COLO668 (cell line): ENCODE data around the gene PCDHA3.
"Not testable (repeated sequence)": the region's sequence is repeated elsewhere in the genome, so short reads cannot be mapped to it uniquely, and the experiment has no call there.

ENCODE experiments used
- DNase-seq: peaks from one replicate; lab custom pipeline; 2025; ENCODE audit not compliant: unreplicated experiment; lab: John Stamatoyannopoulos, UW

PCDHA3 gene

GRCh38 chr5:140808889-140809291 is 8.0 kb downstream of the PCDHA3 start:
- no peak for DNase-seq

GRCh38 chr5:140821375-140822280 is 20.8 kb downstream of the PCDHA3 start, which contains the start of gene PCDHA5:
PCDHA5 (plus strand) TSS chr5:140821613.
- no peak for DNase-seq

GRCh38 chr5:140822281-140822629 is 21.4 kb downstream of the PCDHA3 start:
- no peak for DNase-seq

GRCh38 chr5:140822969-140823368 is 22.1 kb downstream of the PCDHA3 start:
- not testable (repeated sequence) for DNase-seq

- no peak for DNase-seq
Measured at GRCh38 chr5:140823475-140823874, 22.6 kb downstream of the PCDHA3 start.

GRCh38 chr5:140827704-140828361 is 27.0 kb downstream of the PCDHA3 start, which contains the start of gene PCDHA6:
PCDHA6 (plus strand) TSS chr5:140827960; CDS start chr5:140828092, 132 bp downstream.
- no peak for DNase-seq

GRCh38 chr5:140828362-140828737 is 27.5 kb downstream of the PCDHA3 start:
- DNase-seq: no peak

- DNase-seq: not testable (repeated sequence)
Measured at GRCh38 chr5:140829511-140830501, 28.9 kb downstream of the PCDHA3 start.

GRCh38 chr5:140833993-140834392 is 33.1 kb downstream of the PCDHA3 start, which contains the start of gene PCDHA7:
PCDHA7 (plus strand) TSS chr5:140834269; CDS start chr5:140834384, 115 bp downstream.
- no peak for DNase-seq

GRCh38 chr5:140834439-140835008 is 33.7 kb downstream of the PCDHA3 start:
- not testable (repeated sequence) for DNase-seq

GRCh38 chr5:140835622-140836510 is 35.0 kb downstream of the PCDHA3 start:
- no peak for DNase-seq

- DNase-seq: no peak
Measured at GRCh38 chr5:140840978-140841962, 40.4 kb downstream of the PCDHA3 start, which contains the start of gene PCDHA8. PCDHA8 (plus strand) TSS chr5:140841187; CDS start chr5:140841322, 135 bp downstream.

GRCh38 chr5:140842798-140843733 is 42.2 kb downstream of the PCDHA3 start:
- no peak for DNase-seq

- DNase-seq: not testable (repeated sequence)
Measured at GRCh38 chr5:140848139-140849102, 47.6 kb downstream of the PCDHA3 start, which contains the start of gene PCDHA9. PCDHA9 (plus strand) TSS chr5:140848382; CDS start chr5:140848496, 114 bp downstream.

GRCh38 chr5:140849831-140850634 is 49.2 kb downstream of the PCDHA3 start:
- DNase-seq: not testable (repeated sequence)
